SKM-1 treated with dmso at 0.1 percent for 144 hours (cell line): ENCODE results near the gene CCDC137.
"Not testable (repeated sequence)": the region's sequence is repeated elsewhere in the genome, so short reads cannot be mapped to it uniquely, and the experiment has no call there.

Experiments
- DNase-seq: peaks from one replicate; lab custom pipeline; 2025; ENCODE audit not compliant: unreplicated experiment; lab: John Stamatoyannopoulos, UW

Gene CCDC137, protein sequence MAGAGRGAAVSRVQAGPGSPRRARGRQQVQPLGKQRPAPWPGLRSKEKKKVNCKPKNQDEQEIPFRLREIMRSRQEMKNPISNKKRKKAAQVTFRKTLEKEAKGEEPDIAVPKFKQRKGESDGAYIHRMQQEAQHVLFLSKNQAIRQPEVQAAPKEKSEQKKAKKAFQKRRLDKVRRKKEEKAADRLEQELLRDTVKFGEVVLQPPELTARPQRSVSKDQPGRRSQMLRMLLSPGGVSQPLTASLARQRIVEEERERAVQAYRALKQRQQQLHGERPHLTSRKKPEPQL

GRCh38 chr17:81666342-81667191, at the start of gene CCDC137, which contains the start of gene OXLD1:
Gene CCDC137 (plus strand): TSS chr17:81666737. CDS start chr17:81666767, 30 bp downstream.
Gene OXLD1 (minus strand): TSS chr17:81666605. CDS start chr17:81666577, 28 bp downstream.
- DNase-seq: peak; percentile 91

DNA sequence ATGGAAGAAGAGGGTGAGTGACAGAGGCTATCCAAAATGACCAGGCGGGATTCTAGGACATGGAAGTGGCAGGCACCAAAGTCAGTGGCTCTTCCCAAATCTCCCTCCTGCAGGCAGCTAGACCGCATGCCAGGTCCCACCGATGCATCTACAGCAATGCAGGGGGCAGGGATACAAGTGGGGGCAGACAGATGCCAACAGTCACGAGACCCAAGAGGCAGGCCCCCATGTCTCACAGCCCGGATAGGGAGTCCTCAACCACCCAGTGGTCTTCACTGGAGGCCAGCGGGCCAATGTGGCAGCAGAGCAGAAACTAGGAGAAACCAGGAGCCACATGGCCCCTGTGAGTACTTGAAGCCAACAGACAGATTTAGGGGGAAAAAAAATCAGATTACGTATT, 49.7 kb upstream of the CCDC137 start:
- DNase-seq: no peak

DNA sequence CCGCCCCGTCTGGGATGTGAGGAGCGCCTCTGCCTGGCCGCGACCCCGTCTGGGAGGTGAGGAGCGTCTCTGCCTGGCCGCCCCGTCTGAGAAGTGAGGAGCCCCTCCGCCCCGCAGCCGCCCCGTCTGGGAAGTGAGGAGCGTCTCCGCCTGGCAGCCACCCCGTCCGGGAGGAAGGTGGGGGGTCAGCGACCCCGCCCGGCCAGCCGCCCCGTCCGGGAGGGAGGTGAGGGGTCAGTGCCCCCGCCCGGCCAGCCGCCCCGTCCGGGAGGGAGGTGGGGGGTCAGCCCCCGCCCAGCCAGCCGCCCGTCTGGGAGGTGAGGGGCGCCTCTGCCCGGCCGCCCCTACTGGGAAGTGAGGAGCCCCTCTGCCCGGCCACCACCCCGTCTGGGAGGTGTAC, 48.2 kb upstream of the CCDC137 start:
- DNase-seq: not testable (repeated sequence)

- DNase-seq: no peak
Observed at GRCh38 chr17:81621494-81622130, 44.9 kb upstream of the CCDC137 start.

DNA sequence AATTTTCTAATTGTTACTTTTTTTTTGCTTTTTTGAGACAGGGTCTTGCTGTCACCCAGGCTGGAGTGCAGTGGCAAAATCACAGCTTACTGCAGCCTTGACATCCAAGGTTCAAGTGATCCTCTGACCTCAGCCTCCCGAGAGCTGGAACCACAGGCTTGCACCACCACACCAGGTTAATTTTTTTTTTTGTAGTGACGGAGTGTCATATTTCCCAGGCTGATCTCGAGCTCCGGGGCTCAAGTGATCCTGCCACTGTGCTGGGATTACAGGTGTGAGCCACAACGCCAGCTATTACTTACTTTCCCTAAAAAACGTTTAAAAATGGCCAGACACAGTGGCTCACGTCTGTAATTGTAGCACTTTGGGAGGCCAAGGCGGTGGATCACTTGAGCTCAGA, 36.3 kb upstream of the CCDC137 start:
- no peak for DNase-seq

- DNase-seq: no peak
Observed at GRCh38 chr17:81631482-81631881, 35.1 kb upstream of the CCDC137 start.

DNA sequence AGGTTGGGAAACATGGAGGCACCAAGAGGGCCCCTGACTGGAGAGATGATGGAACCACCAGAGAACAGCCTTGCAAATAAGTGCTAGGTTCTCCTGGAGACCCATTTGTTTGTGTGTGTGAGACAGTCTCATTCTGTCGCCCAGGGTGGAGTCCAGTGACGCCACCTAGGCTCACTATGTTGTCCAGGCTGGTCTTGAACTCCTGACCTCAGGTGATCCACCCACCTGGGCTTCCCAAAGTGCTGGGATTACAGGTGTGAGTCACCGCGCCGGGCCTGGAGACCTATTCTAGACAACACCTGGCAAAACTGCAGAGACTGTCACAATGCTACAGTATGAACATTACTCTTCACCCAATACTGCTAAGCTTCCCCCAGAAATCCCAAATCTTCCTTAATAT, 31.1 kb upstream of the CCDC137 start:
- no peak for DNase-seq

- no peak for DNase-seq
Observed at GRCh38 chr17:81635973-81636504, 30.5 kb upstream of the CCDC137 start.

- DNase-seq: peak; percentile 84
Observed at GRCh38 chr17:81636505-81637288, 29.8 kb upstream of the CCDC137 start, which contains the start of the genes NPLOC4 and TSPAN10. Gene NPLOC4 (minus strand): TSS chr17:81637112. CDS start chr17:81636930, 182 bp downstream. Gene TSPAN10 (plus strand): TSS chr17:81637196. CDS start chr17:81642413, 5,217 bp downstream.

GRCh38 chr17:81638683-81639082, 27.9 kb upstream of the CCDC137 start:
- DNase-seq: no peak

GRCh38 chr17:81640011-81640410, 26.5 kb upstream of the CCDC137 start:
- DNase-seq: no peak

DNA sequence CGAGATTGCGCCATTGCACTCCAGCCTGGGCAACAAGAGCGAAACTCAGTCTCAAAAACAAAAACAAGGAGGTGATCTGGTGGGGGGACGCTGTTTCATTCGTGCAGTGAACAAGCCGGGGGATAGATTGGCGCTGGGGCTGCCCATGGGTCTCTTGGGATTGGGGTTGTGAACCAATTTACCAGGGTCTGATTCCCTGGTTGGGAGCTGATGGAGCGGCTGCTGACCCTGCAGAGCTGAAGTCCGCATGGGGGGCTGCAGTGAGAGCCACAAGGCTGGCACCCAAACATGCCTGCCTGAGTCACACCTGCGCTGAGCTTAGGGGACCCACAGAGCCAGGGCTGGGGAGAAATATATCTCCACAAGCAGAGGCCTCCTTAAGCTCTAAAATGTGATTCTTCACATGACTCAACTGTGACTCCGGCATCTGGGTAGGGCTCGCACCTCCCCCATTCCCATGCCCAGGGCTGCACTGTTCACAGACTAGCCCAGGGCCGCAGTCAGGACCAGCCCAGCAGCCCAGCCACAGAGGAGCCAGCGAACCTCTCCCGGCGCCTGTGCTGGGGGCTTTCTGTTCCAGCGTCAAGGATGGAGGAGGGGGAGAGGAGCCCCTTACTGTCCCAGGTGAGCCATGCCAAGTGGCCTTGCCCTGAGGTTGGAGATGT, 24.6 kb upstream of the CCDC137 start:
- DNase-seq: no peak

DNA sequence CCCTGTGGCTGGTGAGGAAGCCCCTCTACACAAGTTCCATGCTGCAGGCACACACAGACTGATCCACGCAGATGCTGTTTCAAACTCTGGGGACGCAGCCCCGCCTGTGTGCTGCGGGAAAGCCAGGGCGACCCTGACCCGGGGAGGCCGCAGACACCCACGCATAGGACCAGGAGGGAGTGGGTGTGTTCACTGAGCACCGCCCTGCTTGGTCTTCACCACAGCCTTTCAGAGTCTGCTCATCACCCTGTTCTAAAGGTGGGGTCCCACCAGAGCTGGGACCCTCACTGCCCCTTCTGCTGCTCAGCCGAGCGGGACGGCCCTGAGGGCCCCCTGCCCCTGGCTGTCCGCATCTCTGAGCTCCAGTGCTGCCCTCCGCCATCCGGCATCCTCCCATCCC, 22.0 kb upstream of the CCDC137 start:
- no peak for DNase-seq

DNA sequence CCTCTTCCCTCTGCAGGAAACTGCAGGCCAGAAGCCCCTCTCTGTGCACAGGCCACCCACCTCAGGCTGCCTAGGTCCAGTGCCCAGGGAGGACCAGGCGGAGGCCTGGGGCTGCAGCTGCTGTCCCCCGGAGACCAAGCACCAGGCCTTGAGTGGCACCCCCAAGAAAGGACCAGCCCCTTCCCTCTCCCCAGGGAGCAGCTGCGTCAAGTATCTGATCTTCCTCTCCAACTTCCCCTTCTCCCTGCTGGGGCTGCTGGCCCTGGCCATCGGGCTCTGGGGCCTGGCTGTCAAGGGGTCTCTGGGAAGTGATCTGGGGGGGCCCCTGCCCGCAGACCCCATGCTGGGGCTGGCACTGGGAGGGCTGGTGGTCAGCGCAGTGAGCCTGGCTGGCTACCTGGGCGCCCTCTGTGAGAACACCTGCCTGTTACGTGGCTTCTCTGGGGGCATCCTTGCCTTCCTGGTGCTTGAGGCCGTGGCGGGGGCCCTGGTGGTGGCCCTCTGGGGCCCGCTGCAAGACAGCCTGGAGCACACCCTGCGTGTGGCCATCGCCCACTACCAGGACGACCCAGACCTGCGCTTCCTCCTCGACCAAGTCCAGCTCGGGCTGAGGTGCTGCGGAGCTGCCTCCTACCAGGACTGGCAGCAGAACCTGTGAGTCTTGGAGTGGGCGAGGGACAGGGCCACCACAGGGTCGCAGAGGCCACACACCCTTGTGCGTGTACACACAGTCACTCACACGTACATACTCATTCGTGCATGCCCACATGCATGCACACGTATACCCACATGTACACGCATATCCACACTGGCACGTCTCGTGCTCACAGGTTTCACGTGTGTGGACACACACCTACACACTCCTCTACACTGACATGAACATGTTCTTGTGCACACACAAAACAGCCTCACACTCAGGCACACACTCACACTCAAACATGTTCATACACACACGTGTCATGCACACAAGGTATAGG, 21.3 kb upstream of the CCDC137 start:
- peak; percentile 9 for DNase-seq

- no peak for DNase-seq
Observed at GRCh38 chr17:81646869-81647600, 19.5 kb upstream of the CCDC137 start.

GRCh38 chr17:81647640-81648012, 18.9 kb upstream of the CCDC137 start:
- DNase-seq: no peak

DNA sequence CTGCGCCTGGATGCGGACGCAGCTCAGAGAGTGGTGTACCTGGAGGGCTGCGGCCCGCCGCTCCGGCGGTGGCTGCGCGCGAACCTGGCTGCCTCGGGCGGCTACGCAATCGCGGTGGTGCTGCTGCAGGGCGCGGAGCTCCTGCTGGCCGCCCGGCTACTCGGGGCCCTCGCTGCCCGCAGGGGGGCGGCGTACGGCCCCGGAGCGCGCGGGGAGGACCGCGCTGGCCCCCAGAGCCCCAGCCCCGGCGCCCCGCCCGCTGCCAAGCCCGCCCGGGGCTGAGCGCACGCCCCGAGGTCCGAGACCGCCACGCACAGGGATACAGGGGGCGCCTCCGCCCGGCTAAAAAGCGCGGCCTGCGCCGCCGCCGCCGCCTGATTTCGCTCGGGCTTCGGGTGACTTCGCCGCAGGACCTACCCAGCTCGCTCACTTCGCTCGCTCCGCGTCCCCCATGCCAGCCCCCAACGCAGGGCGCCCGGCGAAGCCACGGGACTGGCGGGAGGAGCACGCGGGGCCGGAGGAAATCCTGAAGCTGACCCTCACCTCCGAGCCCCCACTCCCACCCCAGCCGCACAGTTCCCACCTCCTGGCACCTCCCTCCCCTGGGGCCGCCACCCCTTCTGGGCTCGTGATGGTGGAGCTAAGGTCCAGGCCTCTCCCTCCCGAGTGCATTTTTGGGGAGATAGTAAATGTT, 18.4 kb upstream of the CCDC137 start:
- no peak for DNase-seq

GRCh38 chr17:81648707-81649085, 17.8 kb upstream of the CCDC137 start:
- DNase-seq: no peak
